ENCODE data around the gene FAM117A. TPM values are rescaled to one million over a fixed set of nuclear protein-coding genes. Genes with fewer than 3 reads are reported as not detected.

FAM117A gene
- total and polyA plus RNA-seq, 2 of the 4 experiments (the other 2 are of a cell fraction): 0.72 to 3.4 TPM

DNA sequence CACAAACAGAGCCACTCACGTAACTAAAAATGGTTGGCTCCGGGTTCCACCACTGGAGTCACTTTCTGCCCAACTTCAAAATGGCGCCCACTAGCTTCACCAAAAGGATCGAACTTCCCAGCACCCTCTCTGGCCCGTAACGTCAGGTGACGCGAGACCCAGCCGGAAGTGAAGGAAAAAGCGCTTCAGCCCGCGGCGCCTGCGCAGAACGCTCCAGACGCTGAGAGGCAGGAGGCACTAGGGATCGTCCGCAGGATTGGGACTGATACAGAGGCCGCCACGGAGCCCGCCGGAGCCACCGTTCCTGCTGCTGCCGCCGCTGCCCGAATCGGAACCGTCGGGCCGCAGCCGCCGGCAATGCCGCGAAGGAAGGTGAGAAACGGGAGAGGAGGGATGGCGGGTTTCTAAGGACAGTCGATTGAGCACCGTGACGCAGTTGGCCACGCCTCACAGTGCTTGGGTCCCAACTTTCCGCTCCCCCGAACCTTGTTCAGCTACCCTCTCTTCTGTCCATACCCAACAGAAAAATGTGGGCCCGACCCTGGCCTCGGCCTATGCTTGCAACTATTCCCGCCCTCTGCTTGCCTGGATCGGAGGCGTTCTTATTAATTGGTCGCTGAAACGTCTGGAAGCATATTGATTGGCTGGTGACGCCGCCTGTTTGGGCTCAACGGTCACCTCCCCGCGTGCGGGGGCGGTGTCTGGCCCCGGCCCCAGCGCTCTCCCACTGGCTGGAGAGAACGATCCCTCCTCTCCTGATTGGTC is 24.7 kb upstream of the FAM117A start, which contains the start of gene KAT7:
TSS of gene KAT7 (plus strand) at position 204 of the 765 bp plus-strand sequence. CDS start at position 358, 154 bp downstream.
- Histone ChIP-seq H3K4me2 (ENCODE audit: low read depth, low read length) (peak within 1 kb of the TSS; percentile 95), H2AFZ (replicated peaks; ENCODE audit: low read length, poor library complexity) (peak within 1 kb of the TSS; percentile 98), H3K56ac (ENCODE audit: extremely low read depth, insufficient read depth, low read length) (peak within 1 kb of the TSS; percentile 82), H4K8ac (ENCODE audit: low read depth in 2 of 2, low read length in 2 of 2) (peak within 1 kb of the TSS; percentile 94 to 100), H3K79me1 (ENCODE audit: low read depth in 1 of 2, low read length in 2 of 2) (peaks cover 23 to 55% of the 10 kb centered on the region in 2 experiments), H3K14ac (replicated peaks; ENCODE audit: low read depth, low read length) (peak within 1 kb of the TSS; percentile 100), H4K91ac (ENCODE audit: insufficient read depth, low read depth, low read length) (peak within 1 kb of the TSS; percentile 88), H3K27me3 (ENCODE audit: control insufficient read depth, insufficient read depth, low read length) (no peaks in the 10 kb centered on the region), H3K4me3 (ENCODE audit: insufficient read depth, low read depth, low read length) (peak within 1 kb of the TSS; percentile 74), H3K9me1 (ENCODE audit: insufficient read depth, low read length) (peaks cover 22% of the 10 kb centered on the region), H2AK9ac (replicated peaks; ENCODE audit: low read depth, low read length, poor library complexity) (peak within 1 kb of the TSS; percentile 99), H2AK5ac (ENCODE audit: low read depth, low read length) (peak within 1 kb of the TSS; percentile 96), H4K20me1 (ENCODE audit: insufficient read depth, low read length) (peaks cover 46% of the 10 kb centered on the region), H2BK5ac (ENCODE audit: low read depth, low read length, poor library complexity, severe bottlenecking) (peak within 1 kb of the TSS; percentile 93), H2BK120ac (ENCODE audit: low read depth, low read length) (peak within 1 kb of the TSS; percentile 72), H2BK15ac (ENCODE audit: low read depth, low read length) (peak within 1 kb of the TSS; percentile 77; the same call in 2 of the 3 replicates), H3K9ac (ENCODE audit: low read depth, low read length) (peak within 1 kb of the TSS; percentile 93), H3K36me3 (ENCODE audit: control insufficient read depth, insufficient read depth, low read length) (peaks cover 11% of the 10 kb centered on the region), H4K5ac (ENCODE audit: low read depth, low read length) (peak within 1 kb of the TSS; percentile 98), H3K18ac (ENCODE audit: low read depth, low read length) (peak within 1 kb of the TSS; percentile 65), H3K27ac (ENCODE audit: insufficient read depth, low read length) (peak within 1 kb of the TSS; percentile 89), H3K23ac (ENCODE audit: low read depth, low read length) (peak within 1 kb of the TSS; percentile 98), H3K9me3 (ENCODE audit: control insufficient read depth, insufficient read depth, low read length) (no peaks in the 10 kb centered on the region), H3K4me1 (ENCODE audit: control insufficient read depth, insufficient read depth, low read length) (peaks cover 7% of the 10 kb centered on the region), H2BK20ac (ENCODE audit: low read depth, low read length) (no peak within 1 kb of the TSS; the same call in 1 of the 2 replicates), H3K4ac (ENCODE audit: low read depth, low read length) (peak within 1 kb of the TSS; percentile 98)
- ChIA-PET POLR2A (ENCODE audit: unreplicated experiment) (interaction anchor here (0.6 to 1.2 kb wide), 2 partner anchors 10 to 11 kb away, joined by 3 to 4 read pairs; no protein-coding TSS in a partner anchor), CTCF (interaction anchor here (0.6 kb wide), 1 partner anchor 81 kb away, joined by 3 read pairs; the partner anchor contains the start of gene SLC35B1)
- peak; percentile 54 for TF ChIP-seq RFX5 (IDR thresholded peaks at IDR 0.05; ENCODE audit: low read depth, low read length)
- peak; percentile 26; the same call in 1 of the 2 replicates for TF ChIP-seq MXI1 (IDR thresholded peaks at IDR 0.05; ENCODE audit: borderline replicate concordance, low read depth, low read length)
- TF ChIP-seq, protein P1, sequence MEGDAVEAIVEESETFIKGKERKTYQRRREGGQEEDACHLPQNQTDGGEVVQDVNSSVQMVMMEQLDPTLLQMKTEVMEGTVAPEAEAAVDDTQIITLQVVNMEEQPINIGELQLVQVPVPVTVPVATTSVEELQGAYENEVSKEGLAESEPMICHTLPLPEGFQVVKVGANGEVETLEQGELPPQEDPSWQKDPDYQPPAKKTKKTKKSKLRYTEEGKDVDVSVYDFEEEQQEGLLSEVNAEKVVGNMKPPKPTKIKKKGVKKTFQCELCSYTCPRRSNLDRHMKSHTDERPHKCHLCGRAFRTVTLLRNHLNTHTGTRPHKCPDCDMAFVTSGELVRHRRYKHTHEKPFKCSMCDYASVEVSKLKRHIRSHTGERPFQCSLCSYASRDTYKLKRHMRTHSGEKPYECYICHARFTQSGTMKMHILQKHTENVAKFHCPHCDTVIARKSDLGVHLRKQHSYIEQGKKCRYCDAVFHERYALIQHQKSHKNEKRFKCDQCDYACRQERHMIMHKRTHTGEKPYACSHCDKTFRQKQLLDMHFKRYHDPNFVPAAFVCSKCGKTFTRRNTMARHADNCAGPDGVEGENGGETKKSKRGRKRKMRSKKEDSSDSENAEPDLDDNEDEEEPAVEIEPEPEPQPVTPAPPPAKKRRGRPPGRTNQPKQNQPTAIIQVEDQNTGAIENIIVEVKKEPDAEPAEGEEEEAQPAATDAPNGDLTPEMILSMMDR (conservative IDR thresholded peaks at IDR 0.05; ENCODE audit: low read depth, low read length): 0 out of 2 replicates have a peak, but pooled peaks have one; percentile 5
- TF ChIP-seq, protein P2, sequence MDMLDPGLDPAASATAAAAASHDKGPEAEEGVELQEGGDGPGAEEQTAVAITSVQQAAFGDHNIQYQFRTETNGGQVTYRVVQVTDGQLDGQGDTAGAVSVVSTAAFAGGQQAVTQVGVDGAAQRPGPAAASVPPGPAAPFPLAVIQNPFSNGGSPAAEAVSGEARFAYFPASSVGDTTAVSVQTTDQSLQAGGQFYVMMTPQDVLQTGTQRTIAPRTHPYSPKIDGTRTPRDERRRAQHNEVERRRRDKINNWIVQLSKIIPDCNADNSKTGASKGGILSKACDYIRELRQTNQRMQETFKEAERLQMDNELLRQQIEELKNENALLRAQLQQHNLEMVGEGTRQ (IDR thresholded peaks at IDR 0.05; ENCODE audit: low read depth, low read length): peak; percentile 92
- TF ChIP-seq MAFK (IDR thresholded peaks at IDR 0.05; ENCODE audit: low read depth, low read length): no peak
- TF ChIP-seq BHLHE40 (IDR thresholded peaks at IDR 0.05; ENCODE audit: low read depth, low read length): peak; percentile 47; the same call in 1 of the 2 replicates
- TF ChIP-seq FOS (IDR thresholded peaks at IDR 0.05; ENCODE audit: low read depth, low read length): peak; percentile 92
- TF ChIP-seq MAZ (IDR thresholded peaks at IDR 0.05; ENCODE audit: borderline replicate concordance, low read depth, low read length): peak; percentile 86
- peak; percentile 88 for TF ChIP-seq POLR2A (IDR thresholded peaks at IDR 0.05; ENCODE audit: low read depth, low read length)
- no peak for TF ChIP-seq SMC3 (IDR thresholded peaks at IDR 0.05; ENCODE audit: low read depth, low read length)
- peak; percentile 99 for DNase-seq
- ATAC-seq (ENCODE audit: low read depth): peak; percentile 91
- 0% methylated on average over 26 of the region's 59 CpGs; no CpG with 5 or more reads in 1 of the 2 experiments for WGBS, 2 experiments (ENCODE audit: extremely low coverage in 2 of 2, insufficient read length in 1 of 2)
- BruUV-seq (replicated peaks): no TSS peak
- dilution Hi-C loops (cut with HindIII; ENCODE audit: low sequenced_read_pairs, unreplicated experiment): no loop called here
- in situ Hi-C loops (cut with MboI; ENCODE audit: low sequenced_read_pairs): loop anchor here (10.0 kb wide), 1 partner anchor 224 kb away; no protein-coding TSS in a partner anchor
- intact Hi-C loops (cut with micrococcal nuclease): loop anchor here (2.0 kb wide), 2 partner anchors 62 to 80 kb away; no protein-coding TSS in a partner anchor
